Measurements from ENCODE around the gene DUSP8. TPM values are rescaled to one million over a fixed set of nuclear protein-coding genes. Genes with fewer than 3 reads are reported as not detected.
A peak's percentile ranks its signal among the peaks of the same experiment; 100 is the strongest.

The DUSP8 gene
- total and polyA plus RNA-seq, 2 of the 8 experiments (the other 6 are each of a cell fraction or from before 2014, with no cell fraction given) = 2.8 to 3.6 TPM

DNA sequence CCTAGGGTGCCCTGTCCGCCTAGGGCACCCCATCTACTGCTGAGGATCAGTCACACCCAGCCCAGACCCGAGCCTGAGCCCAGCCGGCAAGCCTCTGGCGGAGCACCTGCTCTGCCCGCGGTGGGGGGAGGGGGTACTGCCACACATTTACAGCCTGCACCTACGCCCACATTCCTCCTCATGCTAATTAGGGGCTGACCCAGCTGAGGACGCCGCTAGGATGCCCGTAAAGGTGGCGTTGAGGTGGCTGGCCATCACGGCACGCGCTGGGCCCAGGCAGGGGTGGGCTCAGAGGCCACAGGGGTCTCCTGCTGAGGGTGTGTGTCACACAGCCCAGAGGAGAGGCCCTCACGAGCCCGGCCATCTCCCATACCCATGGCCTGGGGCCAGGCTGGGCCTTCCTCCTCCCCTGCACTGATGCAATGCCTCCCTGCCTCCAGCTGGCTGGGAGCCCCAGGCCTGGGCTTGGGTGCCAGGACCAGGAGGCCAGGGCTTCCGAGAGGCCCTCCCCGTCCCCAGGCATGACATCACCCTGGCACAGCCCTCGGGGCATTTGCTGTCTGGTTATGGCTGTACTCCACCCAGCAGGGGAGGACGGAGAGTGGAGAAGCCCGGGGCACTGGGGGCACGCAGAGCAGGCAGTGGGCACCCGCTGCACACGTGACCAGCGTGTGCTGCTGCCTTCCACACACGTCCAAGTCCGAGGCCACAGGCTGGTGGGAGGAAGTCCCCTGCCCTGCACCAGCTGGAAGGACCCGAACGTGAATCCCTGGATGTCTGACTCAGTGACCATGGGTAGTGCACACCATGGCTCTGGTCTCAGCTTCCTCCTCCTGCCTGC lies 12.7 kb downstream of the DUSP8 start (continued):
- TF ChIP-seq EZH2 (IDR thresholded peaks at IDR 0.05; ENCODE audit: low read depth, low read length, severe bottlenecking) (no peak), CHD2 (IDR thresholded peaks at IDR 0.05; ENCODE audit: low read length) (no peak), EP300 (IDR thresholded peaks at IDR 0.05; ENCODE audit: borderline replicate concordance in 1 of 2, low read depth in 2 of 2, low read length in 2 of 2) (no peak; a peak in 1 of 3 replicates), RBBP5 (IDR thresholded peaks at IDR 0.05; ENCODE audit: borderline replicate concordance, low read depth, low read length) (no peak; the same call in 1 of the 2 replicates), PHF8 (conservative IDR thresholded peaks at IDR 0.05; ENCODE audit: low read depth, low read length) (no peak), KDM5A (IDR thresholded peaks at IDR 0.05; ENCODE audit: low read length) (no peak), TBP (IDR thresholded peaks at IDR 0.05; ENCODE audit: low read depth, low read length) (no peak), CEBPB (IDR thresholded peaks at IDR 0.05; ENCODE audit: low read depth, low read length) (no peak), ZNF274 (IDR thresholded peaks at IDR 0.05; ENCODE audit: borderline replicate concordance, extremely low read depth, low read length) (no peak), SIX5 (IDR thresholded peaks at IDR 0.05; ENCODE audit: low read depth, low read length) (no peak), GABPA (IDR thresholded peaks at IDR 0.05; ENCODE audit: borderline replicate concordance, insufficient read depth, low read length) (0 out of 2 replicates have a peak, but pooled peaks have one; percentile 54), GTF2F1 (IDR thresholded peaks at IDR 0.05; ENCODE audit: borderline replicate concordance, low read depth, low read length) (no peak), CBX5 (IDR thresholded peaks at IDR 0.05; ENCODE audit: low read depth, low read length) (no peak), POLR2AphosphoS5 (IDR thresholded peaks at IDR 0.05; ENCODE audit: low read depth, low read length) (peak; percentile 17; the same call in 1 of the 2 replicates), TCF12 (IDR thresholded peaks at IDR 0.05; ENCODE audit: low read depth, low read length) (peak; percentile 86; the same call in 1 of the 2 replicates), SIN3A (conservative IDR thresholded peaks at IDR 0.05 in 1 of 2, IDR thresholded peaks at IDR 0.05 in 1 of 2; ENCODE audit: low read depth in 1 of 2, low read length in 2 of 2) (no peak)
- TF ChIP-seq, protein P1, sequence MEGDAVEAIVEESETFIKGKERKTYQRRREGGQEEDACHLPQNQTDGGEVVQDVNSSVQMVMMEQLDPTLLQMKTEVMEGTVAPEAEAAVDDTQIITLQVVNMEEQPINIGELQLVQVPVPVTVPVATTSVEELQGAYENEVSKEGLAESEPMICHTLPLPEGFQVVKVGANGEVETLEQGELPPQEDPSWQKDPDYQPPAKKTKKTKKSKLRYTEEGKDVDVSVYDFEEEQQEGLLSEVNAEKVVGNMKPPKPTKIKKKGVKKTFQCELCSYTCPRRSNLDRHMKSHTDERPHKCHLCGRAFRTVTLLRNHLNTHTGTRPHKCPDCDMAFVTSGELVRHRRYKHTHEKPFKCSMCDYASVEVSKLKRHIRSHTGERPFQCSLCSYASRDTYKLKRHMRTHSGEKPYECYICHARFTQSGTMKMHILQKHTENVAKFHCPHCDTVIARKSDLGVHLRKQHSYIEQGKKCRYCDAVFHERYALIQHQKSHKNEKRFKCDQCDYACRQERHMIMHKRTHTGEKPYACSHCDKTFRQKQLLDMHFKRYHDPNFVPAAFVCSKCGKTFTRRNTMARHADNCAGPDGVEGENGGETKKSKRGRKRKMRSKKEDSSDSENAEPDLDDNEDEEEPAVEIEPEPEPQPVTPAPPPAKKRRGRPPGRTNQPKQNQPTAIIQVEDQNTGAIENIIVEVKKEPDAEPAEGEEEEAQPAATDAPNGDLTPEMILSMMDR (IDR thresholded peaks at IDR 0.05; ENCODE audit: control extremely low read depth in 1 of 3, insufficient read depth in 1 of 3, low read depth in 1 of 3, low read length in 3 of 3) = no peak
- TF ChIP-seq, protein P2, sequence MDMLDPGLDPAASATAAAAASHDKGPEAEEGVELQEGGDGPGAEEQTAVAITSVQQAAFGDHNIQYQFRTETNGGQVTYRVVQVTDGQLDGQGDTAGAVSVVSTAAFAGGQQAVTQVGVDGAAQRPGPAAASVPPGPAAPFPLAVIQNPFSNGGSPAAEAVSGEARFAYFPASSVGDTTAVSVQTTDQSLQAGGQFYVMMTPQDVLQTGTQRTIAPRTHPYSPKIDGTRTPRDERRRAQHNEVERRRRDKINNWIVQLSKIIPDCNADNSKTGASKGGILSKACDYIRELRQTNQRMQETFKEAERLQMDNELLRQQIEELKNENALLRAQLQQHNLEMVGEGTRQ (IDR thresholded peaks at IDR 0.05; ENCODE audit: low read length) = no peak
- TF ChIP-seq, protein P3, sequence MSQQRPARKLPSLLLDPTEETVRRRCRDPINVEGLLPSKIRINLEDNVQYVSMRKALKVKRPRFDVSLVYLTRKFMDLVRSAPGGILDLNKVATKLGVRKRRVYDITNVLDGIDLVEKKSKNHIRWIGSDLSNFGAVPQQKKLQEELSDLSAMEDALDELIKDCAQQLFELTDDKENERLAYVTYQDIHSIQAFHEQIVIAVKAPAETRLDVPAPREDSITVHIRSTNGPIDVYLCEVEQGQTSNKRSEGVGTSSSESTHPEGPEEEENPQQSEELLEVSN (IDR thresholded peaks at IDR 0.05) = peak; percentile 56
